ENCODE data around the gene ZNF415.

GRCh38 chr19:53131085-53131590 lies 1.6 kb downstream of the ZNF415 start:
- TF ChIP-seq CTCF (IDR thresholded peaks at IDR 0.05): no peak
- TF ChIP-seq POLR2A (IDR thresholded peaks at IDR 0.05): no peak

Measured in uterus (tissue), 2 donors.